Urinary bladder (tissue), 4 donors: ENCODE data around the gene NCKAP5. TPM values are rescaled to one million over a fixed set of nuclear protein-coding genes. Genes with fewer than 3 reads are reported as not detected.

Source experiments
- DNase-seq: peaks from one replicate; pipeline ENCODE4 v3.0.0-alpha.2; 2015; ENCODE audit errors: extremely low spot score
- H3K27ac ChIP-seq: one replicate; pipeline ENCODE4 v1.5.1; 2013; ENCODE audit warnings: low read depth, mild to moderate bottlenecking, moderate library complexity
- H3K36me3 ChIP-seq: one replicate; pipeline ENCODE4 v1.6.1; 2013; ENCODE audit warnings: mild to moderate bottlenecking, moderate library complexity; ENCODE audit not compliant: insufficient read depth
- H3K4me1 ChIP-seq: one replicate; pipeline ENCODE4 v1.6.1; 2013; ENCODE audit warnings: mild to moderate bottlenecking, moderate library complexity; ENCODE audit not compliant: insufficient read depth
- H3K4me3 ChIP-seq: one replicate; pipeline ENCODE4 v1.5.1; 2013; ENCODE audit warnings: low read depth, low read length
- WGBS: extraction: QIAGEN DNeasy Blood & Tissue Kit; methylation state at CpG from one replicate; pipeline ENCODE4 v1.1.7; 2013; 5-methylcytosine and 5-hydroxymethylcytosine counted together
- polyA plus RNA-seq: library from polyadenylated mRNA; stranded (reverse); fragments of 200-250 nt; gene quantifications from one replicate; pipeline ENCODE4 v1.2.3, GENCODE V29; 2013
- small RNA-seq: library from RNA; depleted of rRNA; stranded (forward); fragments of <200 nt; gene quantifications from one replicate; pipeline ENCODE3, GENCODE V24; 2014
- total RNA-seq: library from RNA; depleted of rRNA; stranded (reverse); fragments of >200 nt; gene quantifications from one replicate; pipeline ENCODE4 v1.2.3, GENCODE V29; 2014
- donor health status: healthy with polysubstance abuse.
- donor health status: healthy.

The NCKAP5 gene
- total and polyA plus RNA-seq, 2 donors: 0.32 to 14.4 TPM

DNA sequence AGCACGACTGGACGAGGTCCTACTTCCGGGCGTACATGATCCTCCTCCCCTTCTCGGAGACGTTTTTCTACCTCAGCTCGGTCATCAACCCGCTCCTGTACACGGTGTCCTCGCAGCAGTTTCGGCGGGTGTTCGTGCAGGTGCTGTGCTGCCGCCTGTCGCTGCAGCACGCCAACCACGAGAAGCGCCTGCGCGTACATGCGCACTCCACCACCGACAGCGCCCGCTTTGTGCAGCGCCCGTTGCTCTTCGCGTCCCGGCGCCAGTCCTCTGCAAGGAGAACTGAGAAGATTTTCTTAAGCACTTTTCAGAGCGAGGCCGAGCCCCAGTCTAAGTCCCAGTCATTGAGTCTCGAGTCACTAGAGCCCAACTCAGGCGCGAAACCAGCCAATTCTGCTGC is 923.1 kb downstream of the NCKAP5 start:
- Histone ChIP-seq H3K4me1 (no peaks in the 10 kb centered on the region), H3K4me3 (no peak overlapping the region), H3K27ac (no peak overlapping the region), H3K36me3 (no peaks in the 10 kb centered on the region)
- DNase-seq: no peak
- WGBS: 87% methylated on average over 35 of the region's 35 CpGs

DNA sequence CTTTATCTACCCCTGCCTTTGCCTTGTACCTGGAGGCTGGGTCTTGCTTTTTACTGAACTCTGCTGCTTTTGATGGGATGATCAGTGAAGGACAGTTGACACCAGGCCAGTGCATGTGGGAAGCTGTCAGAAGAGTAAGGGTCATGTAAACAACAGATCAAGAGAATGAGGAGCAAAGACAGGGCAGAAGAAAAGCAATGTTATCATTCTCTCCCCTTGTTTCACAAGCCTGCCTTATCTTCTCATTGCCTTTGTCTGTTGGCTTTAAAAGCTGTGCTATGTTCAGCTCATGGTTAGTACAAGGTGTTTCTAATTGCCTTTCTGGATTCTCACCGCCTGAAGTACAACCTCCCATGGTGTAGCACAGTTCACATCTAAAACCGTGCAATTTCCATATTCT is 925.8 kb downstream of the NCKAP5 start:
- Histone ChIP-seq H3K36me3 (no peaks in the 10 kb centered on the region), H3K27ac (no peak overlapping the region), H3K4me3 (no peak overlapping the region), H3K4me1 (no peaks in the 10 kb centered on the region)
- WGBS: 66% methylated on average over 2 of the region's 2 CpGs
- DNase-seq: no peak

DNA sequence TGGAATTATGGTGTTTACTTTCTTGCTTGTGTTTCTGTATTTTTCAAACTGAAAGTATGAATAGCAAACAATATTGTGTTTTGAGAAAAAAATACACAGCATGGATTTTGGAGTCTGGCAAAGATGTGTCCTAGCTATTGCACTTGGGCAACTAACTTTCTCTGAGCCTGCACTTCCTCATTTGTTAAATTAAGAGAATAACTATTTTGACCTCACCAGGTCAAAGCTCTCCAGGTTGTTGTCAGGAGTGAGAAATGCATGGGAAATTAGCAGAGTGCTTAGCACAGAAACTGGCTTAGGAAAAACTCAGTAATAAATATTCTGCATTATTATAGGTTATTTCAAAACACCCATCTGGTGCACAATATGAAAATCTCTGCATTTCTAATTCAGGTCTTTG is 926.4 kb downstream of the NCKAP5 start:
- H3K36me3 ChIP-seq: no peaks in the 10 kb centered on the region
- DNase-seq: no peak
- no peaks in the 10 kb centered on the region for H3K4me1 ChIP-seq
- no peak overlapping the region for H3K27ac ChIP-seq
- H3K4me3 ChIP-seq: no peak overlapping the region

DNA sequence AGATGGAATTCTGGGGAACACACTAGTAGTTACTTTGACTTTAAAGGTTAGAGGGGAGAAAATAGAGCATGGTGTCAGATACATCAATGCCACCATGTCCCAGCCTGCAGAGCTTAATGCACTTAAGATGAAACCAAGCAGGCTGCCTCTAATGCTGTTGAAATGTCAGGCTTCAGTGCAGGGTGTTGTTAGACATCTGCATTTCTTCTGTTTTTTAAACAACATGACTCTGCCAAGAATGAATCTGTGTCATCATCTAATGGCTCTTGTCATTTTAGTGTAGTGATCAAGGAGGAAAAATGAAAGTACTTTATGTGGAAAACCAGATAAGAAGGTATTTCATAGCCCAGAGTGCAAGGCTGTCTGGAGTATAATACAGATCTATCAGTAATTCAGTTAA is 928.1 kb downstream of the NCKAP5 start:
- DNase-seq: no peak
- Histone ChIP-seq H3K4me3 (no peak overlapping the region), H3K27ac (no peak overlapping the region), H3K4me1 (no peaks in the 10 kb centered on the region), H3K36me3 (no peaks in the 10 kb centered on the region)

DNA sequence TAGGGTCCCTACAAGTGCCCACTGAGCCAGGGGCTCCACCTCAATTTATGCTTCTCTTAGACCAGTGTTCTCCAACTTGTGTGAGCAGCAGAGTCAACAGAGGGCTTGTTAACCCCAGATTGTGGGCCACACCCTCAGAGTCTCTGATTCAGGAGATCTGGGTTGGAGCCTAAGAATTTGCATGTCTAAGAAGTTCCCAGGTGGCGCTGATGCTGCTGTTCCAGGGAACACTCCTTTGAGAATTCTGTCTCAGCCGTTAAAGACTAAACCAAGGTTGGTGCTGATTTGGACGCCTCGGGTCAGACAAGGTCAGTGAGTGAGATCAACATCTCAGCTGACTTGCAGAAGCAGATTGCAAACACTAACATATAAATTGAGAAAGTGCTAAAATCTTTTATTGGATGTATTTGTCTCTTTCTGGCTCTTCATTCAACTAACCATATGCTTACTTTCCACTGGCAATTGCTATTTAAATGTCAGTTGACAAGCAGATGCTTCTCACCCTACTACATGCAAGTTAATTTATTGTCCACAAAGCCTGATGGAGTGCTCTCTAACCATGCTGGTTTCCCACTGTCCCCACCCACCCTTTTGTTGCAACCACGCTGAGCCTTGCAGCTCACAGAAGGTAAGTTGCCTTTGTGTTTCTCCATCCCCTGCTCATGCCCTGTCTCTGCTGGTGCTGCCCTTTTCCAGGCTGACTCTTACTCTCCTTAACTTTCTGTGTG is 929.8 kb downstream of the NCKAP5 start:
- whole genome bisulfite sequencing: 78% methylated on average over 5 of the region's 5 CpGs
- Histone ChIP-seq H3K36me3 (no peaks in the 10 kb centered on the region), H3K4me3 (no peak overlapping the region), H3K27ac (no peak overlapping the region), H3K4me1 (no peaks in the 10 kb centered on the region)
- DNase-seq: no peak

DNA sequence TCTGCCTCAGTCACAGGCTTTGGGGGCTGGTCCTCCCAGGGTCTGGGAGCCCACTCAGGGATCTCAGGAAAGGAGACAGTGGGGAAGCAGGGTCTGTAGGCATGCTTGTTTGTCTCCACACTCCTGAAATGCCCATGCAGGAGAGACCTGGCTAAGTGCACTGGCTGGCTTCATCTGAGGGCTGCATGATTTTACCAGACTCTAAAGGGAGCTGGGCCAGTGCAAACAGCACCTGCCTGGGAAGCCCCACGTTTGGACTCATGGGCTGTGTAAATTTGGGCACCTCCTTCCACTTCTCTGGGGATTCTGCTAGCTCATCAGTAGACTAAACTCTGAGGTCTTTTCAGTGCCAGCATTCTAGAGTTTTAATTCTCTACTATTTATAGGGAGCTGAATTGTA is 931.9 kb downstream of the NCKAP5 start:
- Histone ChIP-seq H3K36me3 (no peaks in the 10 kb centered on the region), H3K4me3 (no peak overlapping the region), H3K27ac (no peak overlapping the region), H3K4me1 (no peaks in the 10 kb centered on the region)
- DNase-seq: no peak
- 26% methylated on average over 1 of the region's 1 CpG for WGBS

DNA sequence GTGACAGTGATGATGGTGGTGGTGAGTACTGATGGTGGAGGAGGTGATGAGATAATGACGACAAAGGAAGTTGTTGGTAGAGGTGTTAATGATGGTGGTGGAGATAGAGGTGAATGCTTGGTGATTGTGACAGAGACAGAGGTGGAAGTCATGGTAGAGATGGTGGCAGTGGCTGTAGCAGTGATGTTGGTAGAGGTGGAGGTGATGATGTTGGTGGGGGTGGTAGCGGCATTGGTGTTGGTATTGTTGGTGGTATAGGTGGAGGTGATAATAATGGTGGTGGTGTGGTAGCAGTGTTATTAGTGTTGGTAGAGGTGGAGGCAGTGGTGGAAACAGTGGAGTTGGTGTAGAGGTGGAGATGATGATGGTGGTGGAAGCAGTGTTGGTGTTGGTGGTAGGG is 934.6 kb downstream of the NCKAP5 start:
- 93% methylated on average over 2 of the region's 2 CpGs for WGBS
- Histone ChIP-seq H3K4me1 (no peaks in the 10 kb centered on the region), H3K27ac (no peak overlapping the region), H3K4me3 (no peak overlapping the region), H3K36me3 (no peaks in the 10 kb centered on the region)
- DNase-seq: no peak

DNA sequence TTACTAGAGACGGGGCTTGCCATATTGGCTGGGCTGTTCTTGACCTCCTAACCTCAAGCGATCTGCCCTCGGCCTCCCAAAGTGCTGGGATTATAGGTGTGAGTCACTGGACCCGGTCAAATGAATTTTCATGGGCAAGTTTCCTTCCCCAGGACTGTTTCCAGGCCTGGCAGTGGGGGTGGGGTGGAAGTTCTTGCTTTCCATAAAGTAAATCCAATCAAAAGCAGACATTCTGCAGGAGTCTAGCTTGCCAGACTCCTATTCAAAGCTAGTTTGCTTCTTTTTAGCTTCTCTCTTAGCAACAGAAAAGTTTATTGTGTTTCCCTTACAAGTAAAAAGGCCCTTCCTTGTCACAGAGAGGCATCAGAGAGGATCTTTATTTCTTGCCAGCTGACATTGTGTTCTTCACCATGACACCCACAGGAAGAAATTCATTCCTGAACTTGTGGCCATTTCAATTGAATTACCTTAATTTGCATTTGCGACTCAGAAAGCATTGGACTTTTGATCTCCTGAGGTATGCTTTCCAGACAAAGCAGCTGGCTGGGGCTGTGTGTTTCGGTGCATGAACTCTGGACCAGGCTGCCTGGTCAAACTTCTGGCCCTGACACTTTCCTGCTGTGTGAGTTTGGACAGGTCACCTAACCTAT is 936.1 kb downstream of the NCKAP5 start:
- H3K4me3 ChIP-seq: no peak overlapping the region
- no peak overlapping the region for H3K27ac ChIP-seq
- DNase-seq: no peak
- no peaks in the 10 kb centered on the region for H3K36me3 ChIP-seq
- WGBS: 36% methylated on average over 6 of the region's 6 CpGs
- no peaks in the 10 kb centered on the region for H3K4me1 ChIP-seq

DNA sequence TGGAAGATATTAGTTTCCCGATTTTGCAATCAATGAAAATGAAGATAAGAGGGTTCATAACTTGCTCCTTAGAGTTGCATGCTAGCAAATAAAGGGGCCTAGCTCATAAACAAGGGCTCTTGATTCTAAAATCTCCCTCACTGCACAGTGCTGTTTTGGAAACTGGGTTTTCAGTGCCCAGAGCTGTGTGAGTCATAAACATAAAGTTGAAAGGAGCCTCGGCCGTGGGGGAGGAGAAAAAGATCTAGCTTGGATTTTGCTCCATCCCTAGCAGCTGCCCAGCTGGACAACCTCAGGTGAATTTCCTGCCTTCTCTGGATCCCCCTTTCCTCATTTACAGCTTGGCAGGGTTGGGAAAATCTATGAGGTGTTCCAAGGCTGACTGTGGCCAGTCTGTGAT is 940.7 kb downstream of the NCKAP5 start:
- 68% methylated on average over 3 of the region's 3 CpGs for WGBS
- DNase-seq: no peak

DNA sequence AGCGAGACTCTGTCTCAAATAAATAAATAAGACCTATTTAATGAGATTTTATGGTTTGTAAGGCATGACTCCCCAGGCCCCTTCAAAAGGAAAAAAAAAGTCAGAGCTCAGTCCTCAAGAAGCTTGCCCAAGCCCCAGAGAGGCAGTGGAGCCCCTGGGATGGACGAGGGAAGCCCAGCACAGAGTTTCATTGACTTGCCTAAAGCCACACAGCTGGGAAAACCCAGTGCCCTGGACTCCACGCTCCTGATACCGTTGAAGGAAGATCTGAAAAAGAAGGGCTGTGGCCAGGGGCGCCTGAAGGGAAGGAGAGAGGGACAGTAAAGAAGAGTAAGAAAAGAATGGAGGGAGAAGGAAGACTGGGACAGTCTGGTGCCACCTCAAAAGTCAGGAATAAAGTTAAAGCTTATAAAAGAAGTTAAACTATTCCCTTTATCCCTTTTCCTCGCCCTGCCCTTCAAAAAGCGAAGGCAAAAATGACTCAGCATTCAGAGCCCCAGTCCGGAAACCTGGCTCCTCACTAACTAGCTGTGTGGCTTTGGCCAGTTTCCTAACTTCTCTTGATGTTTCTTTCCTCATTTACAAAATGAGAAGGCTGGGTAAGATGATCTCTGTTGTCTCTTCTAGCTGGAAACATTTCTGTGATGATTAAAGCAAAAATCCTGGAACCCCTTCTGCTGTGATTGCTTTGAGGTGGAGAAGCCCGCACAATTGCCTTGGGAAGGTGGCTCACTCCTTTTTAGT is 945.0 kb downstream of the NCKAP5 start:
- no peak for DNase-seq
- Histone ChIP-seq H3K27ac (no peak overlapping the region), H3K4me3 (no peak overlapping the region), H3K4me1 (no peaks in the 10 kb centered on the region), H3K36me3 (no peaks in the 10 kb centered on the region)
- 75% methylated on average over 9 of the region's 9 CpGs for WGBS

More for the DNA sequence above, 940.7 kb downstream of the NCKAP5 start:
- Histone ChIP-seq H3K27ac (no peak overlapping the region), H3K4me1 (no peaks in the 10 kb centered on the region), H3K36me3 (no peaks in the 10 kb centered on the region), H3K4me3 (no peak overlapping the region)

Small RNAs within 50 kb of the gene (small RNA-seq; reads per million reads assigned to genes)
- gene AC016909.1 (not detected), gene RN7SKP154 (not detected), gene RNU6-579P (not detected)
